HepG2 (cell line): Measurements from ENCODE around the gene ERLIN1. TPM values are rescaled to one million over a fixed set of nuclear protein-coding genes. Genes with fewer than 3 reads are reported as not detected.
A peak's percentile ranks its signal among the peaks of the same experiment; 100 is the strongest.

Experiments
- FOXC1 ChIP-seq: sonication (generic); formaldehyde crosslinking; IDR thresholded peaks from 2 replicates; pipeline ENCODE4 v1.8.0; 2022; ENCODE audit warnings: mild to moderate bottlenecking, missing genetic modification reagents, borderline replicate concordance
- GABPA ChIP-seq, 2 experiments: IDR thresholded peaks; 2 replicates each; pipeline ENCODE4 v1.6.1; 2011 to 2016; ENCODE audit warnings: low read depth in 2 of 2, low read length in 1 of 2, missing biosample characterization in 1 of 2, missing genetic modification characterization in 1 of 2
- HMGXB3 ChIP-seq: sonication (generic); formaldehyde crosslinking; IDR thresholded peaks from 2 replicates; pipeline ENCODE4 v1.4.0; 2020; ENCODE audit warnings: missing genetic modification reagents, borderline replicate concordance
- NR2F6 ChIP-seq, 2 experiments: IDR thresholded peaks; 2 replicates each; pipeline ENCODE4 v1.6.1; 2016; ENCODE audit warnings: antibody characterized with exemption in 1 of 2, mild to moderate bottlenecking in 1 of 2
- PHF20 ChIP-seq: sonication (generic); formaldehyde crosslinking; IDR thresholded peaks from 2 replicates; pipeline ENCODE4 v1.5.0; 2020; ENCODE audit warnings: mild to moderate bottlenecking, missing genetic modification reagents
- PRDM15 ChIP-seq: sonication (generic); formaldehyde crosslinking; IDR thresholded peaks from 2 replicates; pipeline ENCODE4 v1.4.0; 2020; ENCODE audit warnings: missing genetic modification reagents
- RBFOX2 ChIP-seq: fragments of 200-400 bp; formaldehyde crosslinking; IDR thresholded peaks from 2 replicates; pipeline ENCODE4 v1.6.1; 2017; ENCODE audit warnings: low read depth, mild to moderate bottlenecking, low read length
- TAF15 ChIP-seq: fragments of 200-400 bp; formaldehyde crosslinking; IDR thresholded peaks from one replicate; pipeline ENCODE4 v1.6.1; 2018; ENCODE audit warnings: mild to moderate bottlenecking, low read depth, low read length; ENCODE audit not compliant: poor library complexity, severe bottlenecking
- ZBTB14 ChIP-seq: sonication (generic); formaldehyde crosslinking; IDR thresholded peaks from 2 replicates; pipeline ENCODE4 v1.4.0; 2020; ENCODE audit warnings: missing genetic modification reagents
- ZKSCAN8 ChIP-seq: IDR thresholded peaks from 2 replicates; pipeline ENCODE4 v1.6.1; 2016; ENCODE audit warnings: borderline replicate concordance, missing genetic modification reagents, missing compliant biosample characterization
- ZNF260 ChIP-seq: sonication (generic); formaldehyde crosslinking; IDR thresholded peaks from 2 replicates; pipeline ENCODE4 v1.4.0; 2020; ENCODE audit warnings: missing genetic modification reagents, low read depth, mild to moderate bottlenecking, borderline replicate concordance
- ZNF513 ChIP-seq: sonication (generic); formaldehyde crosslinking; conservative IDR thresholded peaks from 2 replicates; pipeline ENCODE4 v1.5.0; 2020; ENCODE audit warnings: missing genetic modification reagents
- ZNF614 ChIP-seq: IDR thresholded peaks from 2 replicates; pipeline ENCODE4 v1.6.1; 2018; ENCODE audit warnings: missing biosample characterization, missing genetic modification reagents, inconsistent platforms, borderline replicate concordance
- ZNF615 ChIP-seq: sonication (generic); formaldehyde crosslinking; IDR thresholded peaks from 2 replicates; pipeline ENCODE4 v1.5.0; 2020; ENCODE audit warnings: mild to moderate bottlenecking, missing genetic modification reagents, borderline replicate concordance
- ZNF678 ChIP-seq: sonication (generic); formaldehyde crosslinking; IDR thresholded peaks from 2 replicates; pipeline ENCODE4 v1.4.0; 2020; ENCODE audit warnings: mild to moderate bottlenecking, missing genetic modification reagents
- ZNF691 ChIP-seq: sonication (generic); formaldehyde crosslinking; IDR thresholded peaks from 2 replicates; pipeline ENCODE4 v1.4.0; 2020; ENCODE audit warnings: missing genetic modification reagents, low read depth, mild to moderate bottlenecking, borderline replicate concordance
- ZNF879 ChIP-seq: sonication (generic); formaldehyde crosslinking; IDR thresholded peaks from 2 replicates; pipeline ENCODE4 v1.8.1; 2023; ENCODE audit warnings: missing genetic modification reagents
- polyA plus RNA-seq, 8 experiments: library from polyadenylated mRNA; depleted of rRNA in 3 of 8; stranded (reverse) in 7 of 8; unstranded in 1 of 8; fragments of >200 nt; fragmentation: Illumina TruSeq in 4 of 8; extraction: Trizol in 4 of 8; gene quantifications; 2 replicates each; pipeline versions ENCODE4 v1.2.1 to v1.2.3, GENCODE V29; 2011 to 2016; ENCODE audit warnings: low read depth in 4 of 8, missing spikeins in 1 of 8, mixed read lengths in 1 of 8; ENCODE audit not compliant: insufficient read depth in 1 of 8
- total RNA-seq, 5 experiments: library from RNA; depleted of rRNA; stranded (reverse); fragments of >200 nt; fragmentation: Illumina TruSeq; extraction: Trizol; gene quantifications; 2 replicates each; pipeline ENCODE4 v1.2.3, GENCODE V29; 2016; ENCODE audit warnings: low read depth in 1 of 5

ERLIN1 gene
- total and polyA plus RNA-seq, 2 of the 13 experiments (the other 11 are each of a cell fraction or from before 2014, with no cell fraction given) = 56.8 to 69.3 TPM

GRCh38 chr10:100100651-100101184 is 85.1 kb downstream of the ERLIN1 start (continued):
- TF ChIP-seq ZNF691 (CRISPR knock-in tag) (no peak; the same call in 1 of the 2 replicates), GABPA (IDR thresholded peaks at IDR 0.05; ENCODE audit: low read depth, low read length) (no peak), GABPA (CRISPR knock-in tag; IDR thresholded peaks at IDR 0.05; ENCODE audit: low read depth) (no peak), ZKSCAN8 (CRISPR knock-in tag) (0 out of 2 replicates have a peak, but pooled peaks have one; percentile 55), NR2F6 (IDR thresholded peaks at IDR 0.05) (0 out of 2 replicates have a peak, but pooled peaks have one; percentile 22), NR2F6 (CRISPR knock-in tag; IDR thresholded peaks at IDR 0.05) (no peak), ZBTB14 (no peak), ZNF260 (CRISPR knock-in tag) (no peak), ZNF614 (CRISPR knock-in tag) (peak; percentile 71; the same call in 1 of the 2 replicates), HMGXB3 (CRISPR knock-in tag) (peak; percentile 53; the same call in 1 of the 2 replicates), ZNF879 (CRISPR knock-in tag) (no peak), TAF15 (no peak), RBFOX2 (no peak), ZNF513 (no peak), PHF20 (CRISPR knock-in tag) (no peak), PRDM15 (CRISPR knock-in tag) (no peak), ZNF678 (CRISPR knock-in tag) (no peak), FOXC1 (CRISPR knock-in tag) (no peak), ZNF615 (CRISPR knock-in tag) (no peak)
